Keratinocyte (primary cell): Measurements from ENCODE around the gene LPIN1. TPM values are rescaled to one million over a fixed set of nuclear protein-coding genes. Genes with fewer than 3 reads are reported as not detected.
"Not testable (repeated sequence)": the region's sequence is repeated elsewhere in the genome, so short reads cannot be mapped to it uniquely, and the experiment has no call there.

Experiments
- DNase-seq: peaks from one replicate; pipeline ENCODE4 v3.0.0-alpha.2; 2011; ENCODE audit warnings: low read depth, missing footprints, low spot score
- FAIRE-seq: peaks from 2 replicates; lab custom pipeline; 2011; peaks lifted over from hg19 to GRCh38; lab: Jason Lieb, UNC
- H2AFZ ChIP-seq: 2 replicates; pipeline ENCODE4 v1.6.0; 2012; ENCODE audit warnings: low read length, control low read depth, inconsistent platforms; ENCODE audit not compliant: control insufficient read depth
- H3K27ac ChIP-seq: 2 replicates; pipeline ENCODE4 v1.5.1; 2011; ENCODE audit warnings: low read length; ENCODE audit not compliant: control insufficient read depth, insufficient read depth
- H3K27me3 ChIP-seq: 3 replicates; pipeline ENCODE4 v1.6.0; 2011; ENCODE audit warnings: low read length; ENCODE audit not compliant: control insufficient read depth, insufficient read depth; ENCODE audit errors: extremely low read depth
- H3K36me3 ChIP-seq, 2 experiments: 2 replicates in 1 of 2; 3 replicates in 1 of 2; pipeline ENCODE4 v1.5.1; 2011; ENCODE audit warnings: low read length in 2 of 2, mild to moderate bottlenecking in 1 of 2; ENCODE audit not compliant: control insufficient read depth in 2 of 2, insufficient read depth in 2 of 2; ENCODE audit errors: extremely low read depth in 1 of 2
- H3K4me1 ChIP-seq: 3 replicates; pipeline ENCODE4 v1.5.1; 2011; ENCODE audit warnings: low read length; ENCODE audit not compliant: control insufficient read depth, insufficient read depth; ENCODE audit errors: extremely low read depth
- H3K4me2 ChIP-seq: 3 replicates; pipeline ENCODE4 v1.6.0; 2011; ENCODE audit warnings: low read depth, low read length; ENCODE audit not compliant: control insufficient read depth, insufficient read depth; ENCODE audit errors: extremely low read depth
- H3K4me3 ChIP-seq, 3 experiments: fragments of 200-600 bp in 1 of 3; sonication (generic) in 1 of 3; 2 replicates in 2 of 3; 3 replicates in 1 of 3; pipeline ENCODE4 v1.5.1; 2011 to 2016; ENCODE audit warnings: low read length in 3 of 3, mild to moderate bottlenecking in 3 of 3, control low read depth in 2 of 3, inconsistent platforms in 1 of 3, low read depth in 1 of 3, mixed read lengths in 1 of 3, mixed run types in 1 of 3, moderate library complexity in 1 of 3; ENCODE audit not compliant: control insufficient read depth in 2 of 3, insufficient read depth in 2 of 3; ENCODE audit errors: extremely low read depth in 1 of 3
- H3K79me2 ChIP-seq: 2 replicates; pipeline ENCODE4 v1.6.0; 2012; ENCODE audit warnings: low read length; ENCODE audit not compliant: control insufficient read depth, insufficient read depth
- H3K9ac ChIP-seq: 3 replicates; pipeline ENCODE4 v1.6.0; 2011; ENCODE audit warnings: low read length; ENCODE audit not compliant: control insufficient read depth, insufficient read depth; ENCODE audit errors: extremely low read depth
- H3K9me1 ChIP-seq: 3 replicates; pipeline ENCODE4 v1.6.0; 2011; ENCODE audit warnings: low read length; ENCODE audit not compliant: control insufficient read depth, insufficient read depth; ENCODE audit errors: extremely low read depth
- H3K9me3 ChIP-seq: 2 replicates; pipeline ENCODE4 v1.5.1; 2012; ENCODE audit warnings: low read depth, low read length; ENCODE audit not compliant: control insufficient read depth
- H4K20me1 ChIP-seq: 3 replicates; pipeline ENCODE4 v1.6.0; 2011; ENCODE audit warnings: low read length; ENCODE audit not compliant: control insufficient read depth, insufficient read depth; ENCODE audit errors: extremely low read depth
- CTCF ChIP-seq, 3 experiments: IDR thresholded peaks in 1 of 3; conservative IDR thresholded peaks in 1 of 3; optimal IDR thresholded peaks in 1 of 3; 2 replicates in 2 of 3; 3 replicates in 1 of 3; pipeline versions ENCODE3 to v1.5.1; 2011; ENCODE audit warnings: low read length in 3 of 3, mild to moderate bottlenecking in 3 of 3, moderate library complexity in 2 of 3, control low read depth in 1 of 3, inconsistent platforms in 1 of 3; ENCODE audit not compliant: insufficient read depth in 2 of 3; ENCODE audit errors: extremely low read depth in 1 of 3
- EZH2 ChIP-seq: IDR thresholded peaks from one replicate; pipeline ENCODE4 v1.6.1; 2012; ENCODE audit warnings: inconsistent platforms, mild to moderate bottlenecking, low read length, moderate library complexity
- dilution Hi-C: fragments of 300-500 bp; cut with MboI; formaldehyde crosslinking; loops from one replicate; pipeline ENCODE4 v1.7.0; 2020; ENCODE audit warnings: low sequenced_read_pairs; ENCODE audit not compliant: extremely low pct_ligation_motif_present
- polyA plus RNA-seq, 5 experiments: library from polyadenylated mRNA; depleted of rRNA in 3 of 5; stranded (reverse) in 3 of 5; stranded (forward) in 1 of 5; unstranded in 1 of 5; fragments of >200 nt; gene quantifications; 1 replicate in 1 of 5; 2 replicates in 3 of 5; 3 replicates in 1 of 5; pipeline versions ENCODE4 v1.2.1 to v1.2.3, GENCODE V29; 2011 to 2012; ENCODE audit warnings: missing spikeins in 2 of 5, low read depth in 1 of 5, low replicate concordance in 1 of 5

The LPIN1 gene
- polyA plus RNA-seq, 1 donor (not counting 4 experiments of a cell fraction or from before 2014, with no cell fraction given): 79.6 TPM

GRCh38 chr2:11732587-11732986, 13.8 kb upstream of the LPIN1 start:
- DNase-seq: no peak
- no peak for FAIRE-seq
- Histone ChIP-seq H3K36me3 (no peaks in the 10 kb centered on the region), H3K4me3 (no peak overlapping the region), H3K4me1 (no peaks in the 10 kb centered on the region), H3K9me1 (no peaks in the 10 kb centered on the region), H3K27ac (no peak overlapping the region), H3K9ac (no peak overlapping the region), H3K9me3 (no peaks in the 10 kb centered on the region), H3K79me2 (no peaks in the 10 kb centered on the region), H4K20me1 (no peaks in the 10 kb centered on the region), H3K4me2 (no peak overlapping the region), H2AFZ (no peak overlapping the region), H3K27me3 (peaks cover 12% of the 10 kb centered on the region)
- dilution Hi-C loops: no loop called here
- TF ChIP-seq CTCF (optimal IDR thresholded peaks at IDR 0.05 in 1 of 3, IDR thresholded peaks at IDR 0.05 in 1 of 3, conservative IDR thresholded peaks at IDR 0.05 in 1 of 3; ENCODE audit: extremely low read depth in 1 of 3, insufficient read depth in 2 of 3, low read length in 3 of 3) (no peak), EZH2 (no peak)

GRCh38 chr2:11737852-11738251, 8.6 kb upstream of the LPIN1 start:
- dilution Hi-C loops, H3K4me1 ChIP-seq, FAIRE-seq: not testable (repeated sequence)

More at GRCh38 chr2:11737852-11738251, 8.6 kb upstream of the LPIN1 start:
- H3K4me2 ChIP-seq, H3K4me3 ChIP-seq, H3K9me1 ChIP-seq, H3K27ac ChIP-seq, H4K20me1 ChIP-seq, H3K27me3 ChIP-seq, DNase-seq, H3K79me2 ChIP-seq, H3K9ac ChIP-seq, H3K36me3 ChIP-seq, H2AFZ ChIP-seq, H3K9me3 ChIP-seq: not testable (repeated sequence)
